Naive B cell (primary cell): ENCODE results near the gene TMPRSS7. TPM values are rescaled to one million over a fixed set of nuclear protein-coding genes. Genes with fewer than 3 reads are reported as not detected.
"Not testable (repeated sequence)": the region's sequence is repeated elsewhere in the genome, so short reads cannot be mapped to it uniquely, and the experiment has no call there.

Experiments
- ATAC-seq, 2 donors: fragments of 150-1000 bp; cut with Tn5 transposase; 2 replicates each; pipeline ENCODE4 v1.10.0; 2021; ENCODE audit warnings: low read depth in 2 of 2, mild to moderate bottlenecking in 2 of 2, moderate library complexity in 2 of 2
- DNase-seq: peaks from one replicate; pipeline ENCODE4 v3.0.0; 2022
- H3K27ac Mint-ChIP-seq, 6 donors: one replicate each; pipeline ENCODE4 v1.8.0; 2020 to 2022; ENCODE audit warnings: mild to moderate bottlenecking in 6 of 6, mixed read lengths in 6 of 6, moderate library complexity in 5 of 6, inconsistent platforms in 2 of 6
- H3K27me3 Mint-ChIP-seq, 3 donors: one replicate each; pipeline ENCODE4 v1.8.0; 2021 to 2022; ENCODE audit warnings: mixed read lengths in 3 of 3, mild to moderate bottlenecking in 1 of 3
- H3K36me3 Mint-ChIP-seq, 2 donors: one replicate each; pipeline ENCODE4 v1.8.0; 2020 to 2022; ENCODE audit warnings: mixed read lengths in 2 of 2, inconsistent platforms in 1 of 2, mild to moderate bottlenecking in 1 of 2
- H3K4me1 Mint-ChIP-seq, 3 donors: one replicate each; pipeline ENCODE4 v1.8.0; 2020 to 2022; ENCODE audit warnings: mixed read lengths in 3 of 3, inconsistent platforms in 1 of 3, mild to moderate bottlenecking in 1 of 3, moderate library complexity in 1 of 3
- H3K4me3 Mint-ChIP-seq, 8 donors: one replicate each; pipeline ENCODE4 v1.8.0; 2020 to 2022; ENCODE audit warnings: mild to moderate bottlenecking in 8 of 8, mixed read lengths in 8 of 8, moderate library complexity in 8 of 8, inconsistent platforms in 2 of 8
- H3K9me3 Mint-ChIP-seq, 7 donors: one replicate each; pipeline ENCODE4 v1.8.0; 2020 to 2022; ENCODE audit warnings: mixed read lengths in 7 of 7, mild to moderate bottlenecking in 5 of 7, inconsistent platforms in 2 of 7, moderate library complexity in 1 of 7
- polyA plus RNA-seq, 6 donors: library from polyadenylated mRNA; unstranded; fragments of 300-500 nt; fragmentation: Illumina TruSeq; gene quantifications; one replicate each; pipeline ENCODE4 v1.2.3, GENCODE V29; 2021; ENCODE audit warnings: low read depth in 6 of 6

Gene TMPRSS7
- polyA plus RNA-seq, 6 donors from 2014 or later = not detected

- H3K4me3 Mint-ChIP-seq = no peak overlapping the region
- no peaks in the 10 kb centered on the region for H3K36me3 Mint-ChIP-seq
- no peak overlapping the region for H3K27ac Mint-ChIP-seq
- ATAC-seq = no peak
- H3K27me3 Mint-ChIP-seq = peaks cover 16 to 20% (median 20%) of the 10 kb centered on the region in 3 donors
- no peaks in the 10 kb centered on the region for H3K4me1 Mint-ChIP-seq
- no peak for DNase-seq
- H3K9me3 Mint-ChIP-seq = no peaks in the 10 kb centered on the region
Measured at GRCh38 chr3:112053229-112053628, 18.7 kb downstream of the TMPRSS7 start.

- Mint-ChIP-seq H3K36me3 (no peaks in the 10 kb centered on the region), H3K9me3 (peaks cover 0 to 13% (median 6%) of the 10 kb centered on the region in 7 donors), H3K27ac (no peak overlapping the region), H3K27me3 (peaks cover 12 to 16% (median 14%) of the 10 kb centered on the region in 3 donors), H3K4me1 (no peaks in the 10 kb centered on the region), H3K4me3 (no peak overlapping the region)
- ATAC-seq (no peak), DNase-seq (no peak)
Measured at GRCh38 chr3:112056451-112056929, 22.0 kb downstream of the TMPRSS7 start.

- Mint-ChIP-seq H3K4me3 (no peak overlapping the region), H3K4me1 (no peaks in the 10 kb centered on the region), H3K36me3 (no peaks in the 10 kb centered on the region), H3K9me3 (peaks cover 0 to 13% (median 6%) of the 10 kb centered on the region in 7 donors), H3K27me3 (peaks cover 5 to 13% (median 8%) of the 10 kb centered on the region in 3 donors), H3K27ac (no peak overlapping the region)
- DNase-seq = no peak
- ATAC-seq = no peak
Measured at GRCh38 chr3:112059497-112059896, 25.0 kb downstream of the TMPRSS7 start.

GRCh38 chr3:112061152-112061551 is 26.6 kb downstream of the TMPRSS7 start:
- Mint-ChIP-seq H3K36me3 (no peaks in the 10 kb centered on the region), H3K9me3 (peaks cover 0 to 13% (median 6%) of the 10 kb centered on the region in 7 donors), H3K27ac (no peak overlapping the region), H3K4me3 (no peak overlapping the region), H3K4me1 (no peaks in the 10 kb centered on the region), H3K27me3 (peaks cover 5 to 8% (median 8%) of the 10 kb centered on the region in 3 donors)
- ATAC-seq (no peak), DNase-seq (no peak)

- not testable (repeated sequence) for H3K36me3 Mint-ChIP-seq, H3K4me3 Mint-ChIP-seq, ATAC-seq, H3K27ac Mint-ChIP-seq, H3K9me3 Mint-ChIP-seq, H3K4me1 Mint-ChIP-seq, DNase-seq
- peaks cover 25 to 29% (median 27%) of the 10 kb centered on the region in 3 donors for H3K27me3 Mint-ChIP-seq
Measured at GRCh38 chr3:112072387-112073060, 38.0 kb downstream of the TMPRSS7 start.

GRCh38 chr3:112074006-112074405 is 39.5 kb downstream of the TMPRSS7 start:
- Mint-ChIP-seq H3K27me3 (peaks cover 25 to 31% (median 29%) of the 10 kb centered on the region in 3 donors), H3K4me3 (no peak overlapping the region), H3K4me1 (peaks cover 0 to 9% (median 0%) of the 10 kb centered on the region in 3 donors), H3K36me3 (no peaks in the 10 kb centered on the region), H3K9me3 (peaks cover 0 to 1% (median 0%) of the 10 kb centered on the region in 7 donors), H3K27ac (no peak overlapping the region)
- DNase-seq (no peak), ATAC-seq (no peak)

- DNase-seq (no peak), ATAC-seq (no peak)
- H3K9me3 Mint-ChIP-seq = peaks cover 0 to 1% (median 0%) of the 10 kb centered on the region in 7 donors
- H3K4me1 Mint-ChIP-seq = peaks cover 0 to 9% (median 0%) of the 10 kb centered on the region in 3 donors
- no peaks in the 10 kb centered on the region for H3K36me3 Mint-ChIP-seq
- H3K4me3 Mint-ChIP-seq = no peak overlapping the region
- peaks cover 23 to 31% (median 24%) of the 10 kb centered on the region in 3 donors for H3K27me3 Mint-ChIP-seq
- no peak overlapping the region for H3K27ac Mint-ChIP-seq
Measured at GRCh38 chr3:112074616-112075497, 40.3 kb downstream of the TMPRSS7 start.

GRCh38 chr3:112078125-112079083 is 43.9 kb downstream of the TMPRSS7 start:
- Mint-ChIP-seq H3K4me1 (peaks cover 0 to 9% (median 0%) of the 10 kb centered on the region in 3 donors), H3K4me3 (no peak overlapping the region), H3K27ac (peak overlapping the region in 1 of 6 donors; percentile 47), H3K9me3 (no peaks in the 10 kb centered on the region), H3K27me3 (peaks cover 10 to 30% (median 20%) of the 10 kb centered on the region in 3 donors), H3K36me3 (no peaks in the 10 kb centered on the region)
- ATAC-seq = no peak
- DNase-seq = no peak

- no peaks in the 10 kb centered on the region for H3K36me3 Mint-ChIP-seq
Measured at GRCh38 chr3:112083239-112083638, 48.7 kb downstream of the TMPRSS7 start.

GRCh38 chr3:112084980-112085705 is 50.6 kb downstream of the TMPRSS7 start:
- Mint-ChIP-seq H3K9me3 (no peaks in the 10 kb centered on the region), H3K27ac (peak overlapping the region in 1 of 6 donors; percentile 34), H3K36me3 (no peaks in the 10 kb centered on the region), H3K4me1 (peaks cover 14 to 17% (median 15%) of the 10 kb centered on the region in 3 donors), H3K4me3 (peak overlapping the region in 7 of 8 donors; percentile 78 to 90 (median 86)), H3K27me3 (peaks cover 46 to 49% (median 49%) of the 10 kb centered on the region in 3 donors)
- no peak for ATAC-seq
- no peak for DNase-seq

More at GRCh38 chr3:112083239-112083638, 48.7 kb downstream of the TMPRSS7 start:
- no peak overlapping the region for H3K4me3 Mint-ChIP-seq
- no peaks in the 10 kb centered on the region for H3K9me3 Mint-ChIP-seq
- peaks cover 34 to 39% (median 39%) of the 10 kb centered on the region in 3 donors for H3K27me3 Mint-ChIP-seq
- DNase-seq = no peak
- peaks cover 14 to 18% (median 15%) of the 10 kb centered on the region in 3 donors for H3K4me1 Mint-ChIP-seq
- no peak for ATAC-seq
- H3K27ac Mint-ChIP-seq = no peak overlapping the region

GRCh38 chr3:112085735-112086075 is 51.2 kb downstream of the TMPRSS7 start:
- H3K4me1 Mint-ChIP-seq = peaks cover 14 to 22% (median 21%) of the 10 kb centered on the region in 3 donors
- no peaks in the 10 kb centered on the region for H3K9me3 Mint-ChIP-seq
- peaks cover 49 to 53% (median 49%) of the 10 kb centered on the region in 3 donors for H3K27me3 Mint-ChIP-seq
- peak overlapping the region in 3 of 6 donors; percentile 24 to 74 (median 70) for H3K27ac Mint-ChIP-seq
- ATAC-seq = no peak
- no peak for DNase-seq
- H3K4me3 Mint-ChIP-seq = peak overlapping the region; percentile 78 to 91 (median 87)
- no peaks in the 10 kb centered on the region for H3K36me3 Mint-ChIP-seq
